ENCODE data around the gene GALNT2.

- TF ChIP-seq, protein P1, sequence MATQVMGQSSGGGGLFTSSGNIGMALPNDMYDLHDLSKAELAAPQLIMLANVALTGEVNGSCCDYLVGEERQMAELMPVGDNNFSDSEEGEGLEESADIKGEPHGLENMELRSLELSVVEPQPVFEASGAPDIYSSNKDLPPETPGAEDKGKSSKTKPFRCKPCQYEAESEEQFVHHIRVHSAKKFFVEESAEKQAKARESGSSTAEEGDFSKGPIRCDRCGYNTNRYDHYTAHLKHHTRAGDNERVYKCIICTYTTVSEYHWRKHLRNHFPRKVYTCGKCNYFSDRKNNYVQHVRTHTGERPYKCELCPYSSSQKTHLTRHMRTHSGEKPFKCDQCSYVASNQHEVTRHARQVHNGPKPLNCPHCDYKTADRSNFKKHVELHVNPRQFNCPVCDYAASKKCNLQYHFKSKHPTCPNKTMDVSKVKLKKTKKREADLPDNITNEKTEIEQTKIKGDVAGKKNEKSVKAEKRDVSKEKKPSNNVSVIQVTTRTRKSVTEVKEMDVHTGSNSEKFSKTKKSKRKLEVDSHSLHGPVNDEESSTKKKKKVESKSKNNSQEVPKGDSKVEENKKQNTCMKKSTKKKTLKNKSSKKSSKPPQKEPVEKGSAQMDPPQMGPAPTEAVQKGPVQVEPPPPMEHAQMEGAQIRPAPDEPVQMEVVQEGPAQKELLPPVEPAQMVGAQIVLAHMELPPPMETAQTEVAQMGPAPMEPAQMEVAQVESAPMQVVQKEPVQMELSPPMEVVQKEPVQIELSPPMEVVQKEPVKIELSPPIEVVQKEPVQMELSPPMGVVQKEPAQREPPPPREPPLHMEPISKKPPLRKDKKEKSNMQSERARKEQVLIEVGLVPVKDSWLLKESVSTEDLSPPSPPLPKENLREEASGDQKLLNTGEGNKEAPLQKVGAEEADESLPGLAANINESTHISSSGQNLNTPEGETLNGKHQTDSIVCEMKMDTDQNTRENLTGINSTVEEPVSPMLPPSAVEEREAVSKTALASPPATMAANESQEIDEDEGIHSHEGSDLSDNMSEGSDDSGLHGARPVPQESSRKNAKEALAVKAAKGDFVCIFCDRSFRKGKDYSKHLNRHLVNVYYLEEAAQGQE (IDR thresholded peaks at IDR 0.05) = no peak
- TF ChIP-seq, protein P2, sequence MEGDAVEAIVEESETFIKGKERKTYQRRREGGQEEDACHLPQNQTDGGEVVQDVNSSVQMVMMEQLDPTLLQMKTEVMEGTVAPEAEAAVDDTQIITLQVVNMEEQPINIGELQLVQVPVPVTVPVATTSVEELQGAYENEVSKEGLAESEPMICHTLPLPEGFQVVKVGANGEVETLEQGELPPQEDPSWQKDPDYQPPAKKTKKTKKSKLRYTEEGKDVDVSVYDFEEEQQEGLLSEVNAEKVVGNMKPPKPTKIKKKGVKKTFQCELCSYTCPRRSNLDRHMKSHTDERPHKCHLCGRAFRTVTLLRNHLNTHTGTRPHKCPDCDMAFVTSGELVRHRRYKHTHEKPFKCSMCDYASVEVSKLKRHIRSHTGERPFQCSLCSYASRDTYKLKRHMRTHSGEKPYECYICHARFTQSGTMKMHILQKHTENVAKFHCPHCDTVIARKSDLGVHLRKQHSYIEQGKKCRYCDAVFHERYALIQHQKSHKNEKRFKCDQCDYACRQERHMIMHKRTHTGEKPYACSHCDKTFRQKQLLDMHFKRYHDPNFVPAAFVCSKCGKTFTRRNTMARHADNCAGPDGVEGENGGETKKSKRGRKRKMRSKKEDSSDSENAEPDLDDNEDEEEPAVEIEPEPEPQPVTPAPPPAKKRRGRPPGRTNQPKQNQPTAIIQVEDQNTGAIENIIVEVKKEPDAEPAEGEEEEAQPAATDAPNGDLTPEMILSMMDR (IDR thresholded peaks at IDR 0.05) = no peak
- TF ChIP-seq PBX3 (IDR thresholded peaks at IDR 0.05) = no peak
- no peak for TF ChIP-seq SMC3 (IDR thresholded peaks at IDR 0.05)
- no peak for TF ChIP-seq CEBPB (IDR thresholded peaks at IDR 0.05)
- no peak for TF ChIP-seq RCOR1 (IDR thresholded peaks at IDR 0.05; ENCODE audit: low read depth, low read length)
- no peak for TF ChIP-seq CHD4 (IDR thresholded peaks at IDR 0.05; ENCODE audit: borderline replicate concordance)
- TF ChIP-seq EP300 (IDR thresholded peaks at IDR 0.05) = no peak
- TF ChIP-seq POLR2A (IDR thresholded peaks at IDR 0.05; ENCODE audit: low read length) = no peak
Measured at GRCh38 chr1:230040440-230040839, 26.6 kb upstream of the GALNT2 start.

All from A549 (cell line).